NCI-H2171 (cell line): ENCODE data around the gene MSI2.

Experiments used
- DNase-seq: peaks from one replicate; lab custom pipeline; 2025; lab: John Stamatoyannopoulos, UW

Gene MSI2

GRCh38 chr17:57524839-57525568 is 268.7 kb downstream of the MSI2 start:
- no peak for DNase-seq

GRCh38 chr17:57527221-57528057 is 271.1 kb downstream of the MSI2 start:
- no peak for DNase-seq

GRCh38 chr17:57528058-57528451 is 271.7 kb downstream of the MSI2 start:
- no peak for DNase-seq

- no peak for DNase-seq
These were observed 273.7 kb downstream of the MSI2 start for GRCh38 chr17:57530026-57530425.

GRCh38 chr17:57530508-57530907 is 274.2 kb downstream of the MSI2 start:
- no peak for DNase-seq

GRCh38 chr17:57531078-57531477 is 274.8 kb downstream of the MSI2 start:
- no peak for DNase-seq

GRCh38 chr17:57531648-57532504 is 275.6 kb downstream of the MSI2 start:
- DNase-seq: no peak

- DNase-seq: no peak
These were observed 276.2 kb downstream of the MSI2 start for GRCh38 chr17:57532556-57532955.

GRCh38 chr17:57532966-57533365 is 276.6 kb downstream of the MSI2 start:
- no peak for DNase-seq

GRCh38 chr17:57533684-57534305 is 277.5 kb downstream of the MSI2 start:
- DNase-seq: no peak

GRCh38 chr17:57534863-57535248 is 278.5 kb downstream of the MSI2 start:
- DNase-seq: no peak

- DNase-seq: no peak
These were observed 279.1 kb downstream of the MSI2 start for GRCh38 chr17:57535249-57535966.

- no peak for DNase-seq
These were observed 280.0 kb downstream of the MSI2 start for GRCh38 chr17:57536289-57536688.

GRCh38 chr17:57536789-57537523 is 280.6 kb downstream of the MSI2 start:
- no peak for DNase-seq

GRCh38 chr17:57537524-57538410 is 281.4 kb downstream of the MSI2 start:
- no peak for DNase-seq

GRCh38 chr17:57538736-57539456 is 282.6 kb downstream of the MSI2 start:
- no peak for DNase-seq

GRCh38 chr17:57539529-57540301 is 283.4 kb downstream of the MSI2 start:
- no peak for DNase-seq

- no peak for DNase-seq
These were observed 284.3 kb downstream of the MSI2 start for GRCh38 chr17:57540596-57540995.
